Measurements from ENCODE around the gene KATNIP.

- TF ChIP-seq CTCF (IDR thresholded peaks at IDR 0.05) = no peak
- TF ChIP-seq POLR2A (IDR thresholded peaks at IDR 0.05) = no peak
Measured at GRCh38 chr16:27544671-27545070, 5.3 kb upstream of the KATNIP start.

Data from thyroid gland (tissue), 4 donors.